PC-3 (cell line): ENCODE data around the gene KCNQ1.

ENCODE experiments used
- CTCF ChIP-seq: fragments of 300-600 bp; sonication (generic); conservative IDR thresholded peaks from 2 replicates; pipeline ENCODE4 v1.5.1; 2017; ENCODE audit warnings: antibody characterized with exemption, low read depth, mild to moderate bottlenecking, low read length
- EZH2 ChIP-seq: fragments of 300-600 bp; sonication (generic); IDR thresholded peaks from one replicate; pipeline ENCODE4 v1.6.1; 2017; ENCODE audit warnings: antibody characterized with exemption, mild to moderate bottlenecking, low read length; ENCODE audit not compliant: unreplicated experiment
- EZH2phosphoT487 ChIP-seq: fragments of 300-600 bp; sonication (generic); IDR thresholded peaks from 2 replicates; pipeline ENCODE4 v1.6.1; 2018; ENCODE audit warnings: mild to moderate bottlenecking, antibody characterized with exemption, low read length, borderline replicate concordance

GRCh38 chr11:2410616-2411015 lies 34.2 kb upstream of the KCNQ1 start:
- TF ChIP-seq CTCF = no peak
- no peak for TF ChIP-seq EZH2
- TF ChIP-seq EZH2phosphoT487 = no peak
